Measurements from ENCODE around the gene KLHDC8B. TPM values are rescaled to one million over a fixed set of nuclear protein-coding genes. Genes with fewer than 3 reads are reported as not detected.
A peak's percentile ranks its signal among the peaks of the same experiment; 100 is the strongest.

KLHDC8B gene
- total and polyA plus RNA-seq, 2 donors (not counting 1 experiment from before 2014, with no cell fraction given) = 34.4 to 40.5 TPM

DNA sequence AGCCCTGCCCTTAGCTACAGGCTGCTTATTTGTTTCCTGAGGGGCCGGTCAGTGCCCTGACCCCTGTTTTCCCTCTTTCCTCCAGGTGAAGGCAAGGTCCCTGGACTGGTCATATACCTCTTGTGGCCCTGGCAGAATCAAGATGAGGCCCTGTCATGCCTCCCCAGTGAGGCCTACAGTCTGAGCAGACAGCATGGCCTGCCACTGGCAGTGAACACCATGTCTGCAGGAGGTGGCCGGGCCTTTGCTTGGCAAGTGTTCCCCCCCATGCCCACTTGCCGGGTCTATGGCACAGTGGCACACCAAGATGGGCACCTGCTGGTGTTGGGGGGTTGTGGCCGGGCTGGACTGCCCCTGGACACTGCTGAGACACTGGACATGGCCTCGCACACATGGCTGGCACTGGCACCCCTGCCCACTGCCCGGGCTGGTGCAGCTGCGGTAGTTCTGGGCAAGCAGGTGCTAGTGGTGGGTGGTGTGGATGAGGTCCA, 1.2 kb downstream of the KLHDC8B start:
- H2AFZ ChIP-seq (ENCODE audit: low read length) = no peak overlapping the region
- peaks cover 6% of the 10 kb centered on the region for H3K79me2 ChIP-seq (ENCODE audit: control insufficient read depth, insufficient read depth, low read length)
- no peak for DNase-seq (ENCODE audit: low read depth in 2 of 2)
- no peak overlapping the region for H3K27ac ChIP-seq (ENCODE audit: insufficient read depth, low read length)
- H3K4me2 ChIP-seq (ENCODE audit: extremely low read depth, insufficient read depth, low read length) = peak overlapping the region; percentile 94
- H3K27me3 ChIP-seq (ENCODE audit: control insufficient read depth, insufficient read depth, low read length) = no peaks in the 10 kb centered on the region
- no peaks in the 10 kb centered on the region for H3K9me3 ChIP-seq (ENCODE audit: control insufficient read depth, insufficient read depth, low read depth, low read length)
- H3K4me1 ChIP-seq (ENCODE audit: control insufficient read depth, extremely low read depth, insufficient read depth, low read length) = peaks cover 16% of the 10 kb centered on the region
- TF ChIP-seq, protein P1, sequence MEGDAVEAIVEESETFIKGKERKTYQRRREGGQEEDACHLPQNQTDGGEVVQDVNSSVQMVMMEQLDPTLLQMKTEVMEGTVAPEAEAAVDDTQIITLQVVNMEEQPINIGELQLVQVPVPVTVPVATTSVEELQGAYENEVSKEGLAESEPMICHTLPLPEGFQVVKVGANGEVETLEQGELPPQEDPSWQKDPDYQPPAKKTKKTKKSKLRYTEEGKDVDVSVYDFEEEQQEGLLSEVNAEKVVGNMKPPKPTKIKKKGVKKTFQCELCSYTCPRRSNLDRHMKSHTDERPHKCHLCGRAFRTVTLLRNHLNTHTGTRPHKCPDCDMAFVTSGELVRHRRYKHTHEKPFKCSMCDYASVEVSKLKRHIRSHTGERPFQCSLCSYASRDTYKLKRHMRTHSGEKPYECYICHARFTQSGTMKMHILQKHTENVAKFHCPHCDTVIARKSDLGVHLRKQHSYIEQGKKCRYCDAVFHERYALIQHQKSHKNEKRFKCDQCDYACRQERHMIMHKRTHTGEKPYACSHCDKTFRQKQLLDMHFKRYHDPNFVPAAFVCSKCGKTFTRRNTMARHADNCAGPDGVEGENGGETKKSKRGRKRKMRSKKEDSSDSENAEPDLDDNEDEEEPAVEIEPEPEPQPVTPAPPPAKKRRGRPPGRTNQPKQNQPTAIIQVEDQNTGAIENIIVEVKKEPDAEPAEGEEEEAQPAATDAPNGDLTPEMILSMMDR (conservative IDR thresholded peaks at IDR 0.05 in 1 of 2, IDR thresholded peaks at IDR 0.05 in 1 of 2; ENCODE audit: low read depth in 1 of 2, low read length in 2 of 2) = no peak
- TF ChIP-seq EZH2 (IDR thresholded peaks at IDR 0.05; ENCODE audit: low read length, missing control alignments) = no peak
- no peaks in the 10 kb centered on the region for H4K20me1 ChIP-seq (ENCODE audit: control insufficient read depth, extremely low read depth, insufficient read depth, low read length)
- H3K36me3 ChIP-seq (ENCODE audit: control insufficient read depth, insufficient read depth, low read length) = peaks cover 13% of the 10 kb centered on the region
- H3K4me3 ChIP-seq (replicated peaks in 1 of 4; ENCODE audit: control extremely low read depth in 1 of 4, insufficient read depth in 1 of 4, low read depth in 3 of 4, low read length in 4 of 4) = peak overlapping the region; percentile 61 to 96 (median 84)
- no peak overlapping the region for H3K9ac ChIP-seq (ENCODE audit: insufficient read depth, low read length)

DNA sequence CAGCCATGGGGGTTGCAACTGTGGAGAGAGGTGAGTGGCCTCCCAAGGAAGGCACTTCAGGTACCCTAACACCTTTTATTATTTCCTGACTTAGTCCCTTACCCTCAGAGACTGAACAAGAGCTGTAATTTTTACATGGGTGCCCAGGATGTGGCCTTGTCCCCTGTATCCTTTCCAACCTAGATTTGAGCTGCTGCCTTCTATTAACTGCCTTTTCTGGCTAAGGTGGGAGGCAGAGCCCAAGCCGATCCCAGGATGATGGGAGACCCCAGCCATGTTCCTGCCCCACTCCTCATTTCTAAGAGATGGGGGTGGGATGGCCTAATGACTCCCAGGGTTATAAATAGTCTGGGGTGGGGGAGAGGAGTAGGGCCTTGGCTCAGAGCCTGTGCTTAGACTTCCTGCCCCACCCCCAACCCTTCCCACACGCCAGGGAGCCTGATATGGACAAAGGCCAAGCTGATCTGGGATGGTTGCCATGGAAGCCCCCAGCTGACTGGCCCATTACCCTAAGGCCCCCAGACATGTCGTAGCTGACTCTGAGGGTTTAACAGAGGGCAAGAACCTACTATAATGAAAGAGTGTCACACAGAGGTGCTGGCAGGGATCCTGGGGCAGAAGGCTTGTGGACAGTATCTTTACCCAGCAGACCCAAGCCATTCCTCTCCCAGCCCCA, 1.9 kb downstream of the KLHDC8B start:
- no peak overlapping the region for H2AFZ ChIP-seq (ENCODE audit: low read length)
- no peaks in the 10 kb centered on the region for H4K20me1 ChIP-seq (ENCODE audit: control insufficient read depth, extremely low read depth, insufficient read depth, low read length)
- peak overlapping the region; percentile 94 for H3K4me2 ChIP-seq (ENCODE audit: extremely low read depth, insufficient read depth, low read length)
- peaks cover 13% of the 10 kb centered on the region for H3K36me3 ChIP-seq (ENCODE audit: control insufficient read depth, insufficient read depth, low read length)
- H3K27me3 ChIP-seq (ENCODE audit: control insufficient read depth, insufficient read depth, low read length) = no peaks in the 10 kb centered on the region
- H3K27ac ChIP-seq (ENCODE audit: insufficient read depth, low read length) = peak overlapping the region; percentile 8
- H3K4me1 ChIP-seq (ENCODE audit: control insufficient read depth, extremely low read depth, insufficient read depth, low read length) = peaks cover 16% of the 10 kb centered on the region
- H3K79me2 ChIP-seq (ENCODE audit: control insufficient read depth, insufficient read depth, low read length) = peaks cover 6% of the 10 kb centered on the region
- no peaks in the 10 kb centered on the region for H3K9me3 ChIP-seq (ENCODE audit: control insufficient read depth, insufficient read depth, low read depth, low read length)
- TF ChIP-seq, protein P1 (conservative IDR thresholded peaks at IDR 0.05 in 1 of 2, IDR thresholded peaks at IDR 0.05 in 1 of 2; ENCODE audit: low read depth in 1 of 2, low read length in 2 of 2) = no peak
- TF ChIP-seq EZH2 (IDR thresholded peaks at IDR 0.05; ENCODE audit: low read length, missing control alignments) = no peak
- peak overlapping the region in 1 of 4 experiments; percentile 96 for H3K4me3 ChIP-seq (replicated peaks in 1 of 4; ENCODE audit: control extremely low read depth in 1 of 4, insufficient read depth in 1 of 4, low read depth in 3 of 4, low read length in 4 of 4)
- DNase-seq (ENCODE audit: low read depth in 2 of 2) = peak; percentile 15 to 28
- no peak overlapping the region for H3K9ac ChIP-seq (ENCODE audit: insufficient read depth, low read length)

DNA sequence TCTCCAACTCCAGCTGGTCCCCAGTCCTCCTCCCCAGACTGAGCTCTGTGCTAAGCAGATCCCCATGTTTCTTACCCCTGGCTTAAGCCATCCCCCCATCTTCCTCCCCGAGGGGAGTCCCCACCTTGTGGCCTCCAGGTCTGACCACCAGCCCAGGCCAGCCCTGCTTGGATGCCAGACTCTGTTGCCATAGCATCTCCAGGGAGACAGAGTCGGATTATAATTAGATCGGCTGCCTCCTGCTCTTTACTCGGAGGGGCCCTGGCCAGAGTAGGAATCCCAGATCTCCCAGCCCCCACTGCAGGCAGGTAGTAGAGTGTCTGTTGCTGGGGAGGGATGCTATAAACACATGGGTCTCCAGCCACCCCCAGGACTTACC, 2.4 kb downstream of the KLHDC8B start:
- TF ChIP-seq, protein P1 (conservative IDR thresholded peaks at IDR 0.05 in 1 of 2, IDR thresholded peaks at IDR 0.05 in 1 of 2; ENCODE audit: low read depth in 1 of 2, low read length in 2 of 2) = no peak
- TF ChIP-seq EZH2 (IDR thresholded peaks at IDR 0.05; ENCODE audit: low read length, missing control alignments) = no peak
- Histone ChIP-seq H3K4me2 (ENCODE audit: extremely low read depth, insufficient read depth, low read length) (no peak overlapping the region), H3K27me3 (ENCODE audit: control insufficient read depth, insufficient read depth, low read length) (no peaks in the 10 kb centered on the region), H3K4me1 (ENCODE audit: control insufficient read depth, extremely low read depth, insufficient read depth, low read length) (peaks cover 16% of the 10 kb centered on the region), H3K4me3 (replicated peaks in 1 of 4; ENCODE audit: control extremely low read depth in 1 of 4, insufficient read depth in 1 of 4, low read depth in 3 of 4, low read length in 4 of 4) (peak overlapping the region in 1 of 4 experiments; percentile 96), H2AFZ (ENCODE audit: low read length) (no peak overlapping the region), H3K27ac (ENCODE audit: insufficient read depth, low read length) (peak overlapping the region; percentile 8), H3K9ac (ENCODE audit: insufficient read depth, low read length) (no peak overlapping the region), H3K79me2 (ENCODE audit: control insufficient read depth, insufficient read depth, low read length) (peaks cover 6% of the 10 kb centered on the region), H3K36me3 (ENCODE audit: control insufficient read depth, insufficient read depth, low read length) (peaks cover 13% of the 10 kb centered on the region), H3K9me3 (ENCODE audit: control insufficient read depth, insufficient read depth, low read depth, low read length) (no peaks in the 10 kb centered on the region), H4K20me1 (ENCODE audit: control insufficient read depth, extremely low read depth, insufficient read depth, low read length) (no peaks in the 10 kb centered on the region)
- DNase-seq (ENCODE audit: low read depth in 2 of 2) = peak in 1 of 2 donors; percentile 38
